HG03558 (cell line): ENCODE measurements around the gene KSR2.

Experiments used
- ATAC-seq: cut with Tn5 transposase; IDR thresholded peaks from one replicate; pipeline ENCODE4 v1.9.1; 2021; ENCODE audit warnings: moderate number of reproducible peaks; ENCODE audit not compliant: unreplicated experiment; ENCODE audit errors: extremely low read depth

The KSR2 gene

GRCh38 chr12:117521346-117521745 is 447.4 kb downstream of the KSR2 start:
- ATAC-seq, result no peak

DNA sequence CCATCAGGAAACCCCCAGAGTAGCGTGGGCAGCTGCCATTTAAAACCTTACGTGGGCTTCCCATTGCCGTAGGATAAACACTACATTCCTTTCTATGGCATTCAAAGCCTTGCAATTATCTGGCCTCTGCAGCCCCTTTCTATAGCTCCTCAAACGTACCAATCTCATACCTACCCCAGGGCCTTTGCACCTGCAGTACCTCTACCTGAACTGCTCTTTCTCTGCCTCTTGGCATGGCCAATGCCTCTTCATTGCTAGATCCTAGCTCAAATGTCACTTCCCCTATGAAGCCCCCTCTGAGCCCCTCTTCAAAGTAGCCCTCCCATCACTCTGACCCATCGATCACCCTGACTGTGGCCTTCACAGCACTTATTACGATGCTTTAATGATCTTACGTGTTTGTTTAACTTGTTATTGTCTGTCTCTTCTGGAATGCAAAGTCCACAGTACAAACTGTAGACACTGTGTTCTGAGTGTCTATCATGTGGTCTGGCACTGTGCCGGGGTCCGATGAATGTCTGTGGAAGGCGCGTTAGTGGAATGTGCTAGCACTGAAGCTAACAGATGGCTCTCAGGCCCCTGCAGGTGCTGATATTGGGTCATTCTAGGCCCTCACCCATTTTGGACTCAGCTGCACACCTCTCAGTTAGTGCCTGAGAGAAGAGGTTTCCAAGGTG is 450.1 kb downstream of the KSR2 start:
- ATAC-seq, result no peak

GRCh38 chr12:117517219-117517739 is 451.5 kb downstream of the KSR2 start:
- no peak for ATAC-seq

- no peak for ATAC-seq
These were observed 452.8 kb downstream of the KSR2 start for GRCh38 chr12:117516034-117516433.

DNA sequence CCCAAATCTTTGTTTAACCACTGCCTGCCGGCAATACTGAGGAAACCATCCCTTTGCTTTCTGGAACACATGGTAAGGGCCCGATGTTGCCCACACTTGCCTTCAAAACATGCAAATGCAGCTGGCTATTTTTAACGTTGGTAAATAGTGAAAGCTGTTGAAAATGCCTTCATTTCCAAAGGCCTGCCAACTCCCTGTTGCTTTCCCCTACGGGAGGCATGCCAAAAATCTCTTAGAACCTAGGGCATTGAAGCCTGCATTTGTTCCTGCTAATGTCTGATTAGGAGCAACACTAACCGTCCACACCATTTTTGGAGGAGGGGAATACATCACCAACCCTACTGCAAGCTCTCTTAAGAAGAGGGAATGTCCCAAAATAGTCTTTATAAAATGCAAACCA is 454.8 kb downstream of the KSR2 start:
- ATAC-seq, result no peak

DNA sequence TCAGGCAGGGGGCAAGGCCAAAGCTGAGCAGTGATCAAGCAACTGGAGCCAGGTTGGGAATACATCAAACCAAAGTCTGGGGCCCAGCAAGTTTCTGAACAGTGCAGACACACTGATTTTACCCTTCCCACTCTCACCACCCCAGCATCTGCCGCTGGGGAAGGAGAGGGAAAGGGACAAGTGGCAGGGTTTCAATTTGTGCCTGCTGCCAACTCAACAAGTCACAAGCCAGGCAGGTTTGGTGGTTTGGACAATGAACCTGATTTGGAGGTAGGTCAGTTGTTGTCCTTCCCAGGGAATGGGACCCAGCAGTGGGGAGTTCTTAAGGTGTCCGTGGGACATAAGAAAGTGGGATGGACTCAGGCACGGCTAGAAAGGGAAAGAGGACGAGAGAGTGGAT is 455.4 kb downstream of the KSR2 start:
- ATAC-seq, result no peak

DNA sequence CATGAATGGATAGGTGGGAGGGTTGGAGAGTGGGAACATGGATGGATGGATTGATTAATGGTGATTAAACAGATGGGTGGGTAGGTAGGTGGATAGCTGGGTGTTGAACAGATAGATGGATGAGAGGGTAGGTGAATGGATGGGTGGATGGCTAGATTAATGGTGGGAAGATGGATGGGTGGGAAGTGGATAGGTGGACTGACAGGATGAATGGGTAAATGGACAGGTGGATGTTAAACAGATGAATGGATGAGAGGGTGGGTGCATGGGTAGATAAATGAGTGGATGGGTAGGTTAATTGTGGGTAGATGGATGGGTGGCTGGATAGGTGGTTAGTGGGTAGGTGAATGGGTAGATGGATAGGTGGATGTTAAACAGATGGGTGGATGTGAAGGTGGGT is 460.3 kb downstream of the KSR2 start:
- ATAC-seq, result no peak

- ATAC-seq, result no peak
These were observed 461.2 kb downstream of the KSR2 start for GRCh38 chr12:117507548-117507947.

- no peak for ATAC-seq
These were observed 462.5 kb downstream of the KSR2 start for GRCh38 chr12:117506333-117506732.

DNA sequence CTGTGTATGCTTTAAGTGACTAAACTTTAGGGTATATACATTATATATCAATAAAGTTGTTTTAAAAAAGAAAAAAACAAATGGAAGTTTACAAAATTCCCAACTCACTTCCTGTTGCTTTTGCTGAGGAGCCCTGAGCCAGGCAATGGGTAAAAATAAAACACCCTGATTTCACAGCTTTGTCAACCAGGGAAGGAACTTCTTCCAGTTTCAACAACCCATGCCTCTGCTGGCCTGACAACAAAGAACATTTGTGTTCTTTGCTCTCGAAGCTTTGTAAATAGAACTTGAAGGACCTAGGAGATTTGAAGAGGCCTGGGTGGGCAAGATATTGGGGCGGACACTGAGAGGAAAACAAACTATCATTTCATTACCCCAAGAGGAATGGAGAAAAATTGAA is 466.2 kb downstream of the KSR2 start:
- ATAC-seq, result no peak

DNA sequence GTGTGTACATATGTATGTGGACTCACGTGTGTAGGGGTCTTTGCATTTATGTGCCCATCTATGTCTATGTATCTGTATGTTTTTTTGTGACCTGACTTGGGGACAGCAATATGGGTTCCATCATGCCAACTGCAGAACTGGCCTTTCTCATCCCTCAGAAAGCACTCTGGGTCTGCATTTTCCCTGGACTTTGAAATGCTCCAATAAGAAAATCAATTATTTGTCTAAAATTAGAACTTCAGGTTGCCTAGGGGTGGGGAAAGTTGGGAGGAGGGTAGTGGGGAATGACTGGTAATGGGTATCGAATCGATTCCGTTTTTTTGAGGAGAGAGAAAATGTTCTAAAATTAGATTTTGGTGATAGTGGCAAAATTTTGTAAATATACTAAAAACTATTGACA is 466.6 kb downstream of the KSR2 start:
- ATAC-seq, result no peak

GRCh38 chr12:117501076-117501869 is 467.5 kb downstream of the KSR2 start:
- ATAC-seq, result no peak

DNA sequence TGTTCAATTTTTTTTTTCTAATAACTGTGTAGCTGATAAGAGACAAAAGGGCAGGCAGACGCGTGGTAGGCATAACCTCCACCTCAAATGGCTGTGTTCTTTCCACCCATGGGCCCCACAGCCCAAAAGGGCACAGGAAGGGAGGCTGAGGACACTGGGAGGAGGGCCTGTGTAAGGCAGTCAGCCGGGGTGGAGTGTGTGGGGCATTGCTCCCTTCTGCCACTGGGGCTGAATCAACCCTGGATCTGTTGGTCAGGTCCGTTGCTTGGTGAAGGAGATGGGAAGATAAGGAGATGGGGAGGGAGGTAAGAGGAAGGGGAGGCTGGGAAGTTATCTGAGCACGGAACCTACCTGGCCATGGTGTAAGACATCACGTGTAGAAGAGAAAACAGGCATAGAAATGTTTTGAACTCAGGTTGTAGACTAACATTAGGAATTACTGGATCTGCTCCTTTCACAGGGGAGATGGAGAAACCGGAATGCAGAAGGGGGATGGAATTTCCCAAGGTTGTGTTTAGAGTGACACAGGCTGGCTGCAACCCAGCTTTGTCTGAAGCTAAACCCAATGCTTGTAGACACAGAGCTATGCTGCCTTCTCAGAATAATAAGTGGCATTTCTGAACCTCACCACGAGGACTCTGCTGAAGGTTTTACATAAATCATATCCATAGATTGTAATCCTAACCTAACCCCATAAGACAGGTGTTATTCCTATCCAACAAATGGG is 468.9 kb downstream of the KSR2 start:
- no peak for ATAC-seq

DNA sequence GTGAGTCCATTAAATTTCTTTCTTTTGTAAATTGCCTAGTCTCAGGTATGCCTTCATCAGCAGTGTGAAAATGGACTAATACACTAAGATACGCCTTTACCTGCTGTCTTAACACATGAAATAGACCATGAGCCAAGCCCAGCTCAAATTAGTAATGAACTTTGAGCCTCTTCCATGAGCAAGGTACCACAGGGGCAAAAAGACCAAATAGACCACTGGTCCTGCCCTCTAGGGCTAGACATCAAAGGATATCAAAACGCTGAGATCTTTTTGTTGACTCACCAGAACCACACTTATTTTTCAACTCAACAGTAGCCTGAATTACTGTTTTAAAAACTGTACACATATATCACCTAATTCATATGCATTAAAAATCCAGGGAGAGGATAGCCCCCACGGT is 469.9 kb downstream of the KSR2 start:
- no peak for ATAC-seq

DNA sequence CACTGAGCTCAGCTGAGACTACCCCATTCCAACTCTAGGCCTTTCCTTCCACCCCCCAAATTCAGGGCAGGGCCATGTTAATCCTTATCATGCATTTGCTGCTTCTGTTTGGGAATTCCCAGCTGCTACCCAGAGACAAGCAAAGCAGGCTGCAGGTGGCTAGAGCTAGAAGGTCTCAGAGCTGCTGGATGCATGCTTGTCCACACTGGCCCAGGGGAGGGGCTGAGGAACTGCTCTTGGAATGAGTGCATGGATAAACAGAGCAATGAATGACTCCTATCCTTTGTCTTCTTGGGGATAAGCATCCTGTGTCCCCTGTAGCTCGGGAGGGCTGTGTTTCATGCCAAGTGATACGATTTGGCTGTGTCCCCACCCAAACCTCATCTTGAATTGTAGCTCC is 470.5 kb downstream of the KSR2 start:
- no peak for ATAC-seq

- no peak for ATAC-seq
These were observed 471.4 kb downstream of the KSR2 start for GRCh38 chr12:117497407-117497806.

DNA sequence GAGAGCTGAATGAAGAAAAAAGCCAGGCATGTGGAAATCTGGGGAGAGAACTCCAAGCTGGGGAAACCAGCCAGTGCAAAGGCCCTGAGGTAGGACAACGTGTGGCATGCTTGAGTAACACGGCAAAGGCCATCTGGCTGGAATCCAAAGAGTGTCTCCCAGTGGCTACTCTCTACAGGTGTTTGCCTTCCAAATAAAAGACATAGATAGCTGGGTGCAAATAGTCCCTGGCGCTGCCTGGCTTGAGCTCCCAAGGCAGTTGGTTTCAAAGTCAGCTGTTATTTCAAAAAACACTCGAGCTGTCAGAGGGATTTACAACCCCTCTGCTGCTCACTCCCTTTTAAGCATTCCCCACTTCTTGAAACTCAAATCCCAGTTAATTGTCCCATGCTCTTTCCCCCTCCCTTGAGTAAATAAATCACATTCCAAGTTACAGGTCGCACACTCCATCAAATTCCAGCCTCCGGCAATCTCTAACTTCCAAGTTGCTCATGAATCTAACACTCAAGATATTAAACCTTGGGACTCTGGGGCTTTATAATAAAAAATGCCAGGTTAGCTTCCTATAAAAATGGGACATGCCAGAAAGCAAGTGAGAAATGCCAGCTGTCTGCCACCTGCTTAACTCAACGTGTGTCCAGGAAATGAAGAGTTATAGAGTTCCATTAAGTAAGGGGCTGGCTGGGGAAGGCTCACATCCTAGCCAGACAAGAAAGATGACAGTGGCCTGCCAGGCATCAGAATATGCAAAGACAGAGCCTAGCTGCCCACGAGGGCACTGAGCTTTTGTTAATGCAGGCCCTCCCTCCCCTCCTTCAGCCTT is 473.7 kb downstream of the KSR2 start:
- ATAC-seq, result no peak

- ATAC-seq, result no peak
These were observed 477.1 kb downstream of the KSR2 start for GRCh38 chr12:117491711-117492110.

DNA sequence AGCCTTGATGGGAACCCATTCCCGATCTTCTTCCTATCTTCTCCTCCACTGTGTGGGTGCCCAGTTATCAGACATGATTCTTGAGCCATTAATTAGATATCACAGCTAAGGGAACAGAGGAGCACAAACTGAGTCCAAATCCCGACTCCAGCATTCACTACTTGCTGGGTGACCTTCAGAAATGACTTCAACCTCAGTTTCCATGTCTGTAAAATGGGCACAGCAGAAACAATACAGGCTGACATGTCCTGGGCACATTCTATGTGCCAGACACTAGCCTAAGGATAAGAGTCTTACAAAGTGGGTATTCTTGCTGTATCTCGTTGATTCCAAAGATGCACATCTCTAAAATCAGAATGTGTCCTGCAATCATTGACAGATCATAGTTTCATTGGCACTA is 478.7 kb downstream of the KSR2 start:
- ATAC-seq, result no peak

- no peak for ATAC-seq
These were observed 479.1 kb downstream of the KSR2 start for GRCh38 chr12:117489671-117490070.
